Suppressor macrophage treated with lipopolysaccharide for 1 hour (primary cell): ENCODE measurements around the gene TES.

ENCODE experiments used
- DNase-seq, 3 donors: peaks; one replicate each; pipeline ENCODE4 v3.0.0-alpha.2; 2020 to 2022

The TES gene

DNA sequence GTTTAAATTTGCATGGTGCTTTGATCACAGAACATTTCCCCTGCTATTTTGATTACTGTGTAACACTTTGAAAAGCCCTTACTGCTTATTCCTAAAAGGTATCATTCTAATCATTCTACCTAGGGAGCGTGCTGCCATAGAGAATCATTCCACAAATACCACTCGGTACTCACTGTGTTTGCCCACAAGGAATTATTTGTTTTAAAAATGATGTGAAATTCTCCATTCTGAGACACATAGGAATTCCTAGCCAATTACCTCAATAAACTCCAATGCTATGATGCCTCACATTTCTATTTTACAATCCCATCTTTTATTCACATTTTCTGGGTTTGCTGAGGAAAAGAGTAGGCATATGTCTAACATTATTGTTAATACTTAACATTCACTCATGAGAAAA is 16.2 kb upstream of the TES start:
- DNase-seq = no peak

DNA sequence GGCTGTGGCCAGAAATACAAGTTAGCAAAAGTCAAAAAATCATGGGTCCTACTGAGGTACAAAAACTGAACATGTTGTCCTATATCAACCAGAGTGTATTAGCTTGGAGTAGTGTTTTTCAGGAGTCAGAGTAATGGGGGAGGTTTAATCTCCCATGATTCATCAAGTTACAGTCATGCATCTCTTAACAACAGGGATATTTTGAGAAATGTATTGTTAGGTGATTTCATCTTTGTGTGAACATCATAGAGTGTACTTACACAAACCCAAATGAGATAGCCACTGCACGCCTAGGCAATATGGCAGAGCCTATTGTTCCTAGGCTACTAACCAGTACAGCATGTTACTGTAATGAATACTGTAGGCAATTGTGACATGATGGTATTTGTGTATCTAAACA is 14.9 kb upstream of the TES start:
- DNase-seq = no peak

DNA sequence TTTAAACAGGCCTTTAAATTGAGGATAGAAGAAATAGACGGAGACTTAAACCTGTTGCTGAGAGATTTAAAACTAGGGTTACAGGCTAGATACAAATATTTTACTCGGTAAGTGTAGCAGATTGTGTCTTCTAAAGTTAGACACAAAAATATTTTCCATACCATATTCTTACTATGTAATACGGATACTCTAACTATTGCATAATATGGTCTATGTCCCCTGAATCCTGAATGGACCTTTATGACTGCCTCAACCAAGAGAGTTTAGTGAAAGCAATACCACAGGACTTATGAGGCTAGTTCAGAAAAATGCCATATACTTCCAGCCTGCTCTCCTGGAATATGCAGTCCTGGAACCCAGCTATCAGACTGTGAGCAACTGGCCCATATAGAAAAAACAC is 13.4 kb upstream of the TES start:
- DNase-seq = no peak

DNA sequence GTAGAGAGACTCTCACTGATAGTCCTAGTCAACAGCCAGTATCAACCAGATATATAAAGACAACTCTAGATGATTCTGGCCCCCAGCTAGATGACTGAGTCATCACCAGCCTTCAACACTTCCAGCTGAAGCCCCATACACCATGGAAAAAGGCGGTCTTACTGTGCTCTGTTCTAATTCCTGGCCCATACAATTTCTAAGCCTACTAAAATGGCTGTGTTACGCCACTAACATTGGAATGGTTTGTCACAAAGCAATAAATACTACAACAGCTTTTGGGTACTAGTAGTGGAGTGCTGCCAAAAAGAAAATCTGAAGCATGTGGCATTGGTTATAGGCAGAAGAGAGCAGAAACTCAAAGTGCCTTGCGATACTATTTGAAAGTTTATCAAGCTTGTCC is 13.0 kb upstream of the TES start:
- no peak for DNase-seq

DNA sequence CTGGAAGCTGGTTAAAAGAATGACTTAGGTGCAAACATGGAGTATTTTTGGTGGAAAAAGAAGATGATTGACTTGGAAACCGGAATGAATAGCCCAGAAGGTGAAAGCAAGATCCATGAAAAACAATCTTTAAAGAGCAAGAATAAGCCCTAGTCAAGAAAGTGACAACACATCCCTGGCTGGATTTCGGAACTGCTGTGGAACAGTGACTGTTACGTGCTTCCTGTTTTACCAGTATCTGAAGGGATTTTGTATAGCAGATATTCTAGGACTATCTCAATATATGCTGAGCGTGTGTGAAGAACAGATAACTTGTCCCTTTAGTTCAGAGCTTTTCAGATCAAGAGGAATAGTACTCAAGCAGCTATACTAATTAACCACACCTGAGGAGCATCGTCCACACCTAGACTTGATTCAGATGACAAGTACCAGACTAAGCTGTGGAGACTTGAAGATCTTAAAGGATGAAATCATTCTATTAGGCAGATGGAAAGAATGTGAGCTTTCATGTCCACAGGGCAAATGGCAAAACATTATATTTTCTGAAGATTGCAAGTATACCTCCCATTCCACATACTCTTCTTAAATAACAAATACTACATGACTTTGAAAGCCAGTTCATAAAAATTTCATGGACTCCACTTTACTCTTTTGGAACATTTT is 11.5 kb upstream of the TES start:
- no peak for DNase-seq

DNA sequence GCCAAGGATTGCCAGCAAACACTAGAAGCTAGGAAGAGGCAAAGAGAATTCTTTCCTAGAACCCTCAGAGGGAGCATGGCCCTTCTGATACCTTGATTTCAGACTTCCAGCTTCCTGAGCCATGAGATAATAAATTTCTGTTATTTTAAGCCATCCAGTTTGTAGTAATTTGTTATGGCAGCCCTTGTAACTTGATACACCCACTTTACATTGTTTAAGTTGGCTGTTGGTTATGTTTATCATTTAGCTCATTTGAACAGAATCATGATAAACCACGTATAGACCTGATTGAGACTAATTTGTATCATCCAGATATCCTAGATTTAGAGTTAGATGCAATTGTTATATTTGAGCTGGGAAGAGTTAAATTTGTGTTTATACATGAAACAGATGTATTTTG is 9.4 kb upstream of the TES start:
- no peak for DNase-seq

DNA sequence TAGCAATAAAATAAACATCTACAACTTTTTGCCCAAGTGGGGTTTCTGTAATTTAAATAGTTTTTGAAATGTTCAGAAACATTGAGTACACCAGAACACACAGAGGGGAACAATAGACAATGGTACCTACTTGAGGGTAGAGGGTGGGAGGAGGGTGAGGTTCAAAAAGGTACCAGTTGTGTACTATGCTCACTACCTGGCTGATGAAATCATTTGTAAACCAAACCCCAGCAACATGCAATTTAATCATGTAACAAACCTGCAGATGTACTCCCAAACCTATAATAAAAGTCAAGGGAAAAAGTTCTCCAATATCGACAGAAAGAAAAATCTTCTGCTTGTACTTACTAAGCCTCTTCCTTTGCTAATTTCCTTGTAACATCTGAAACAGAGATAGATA is 4.2 kb upstream of the TES start:
- no peak for DNase-seq

DNA sequence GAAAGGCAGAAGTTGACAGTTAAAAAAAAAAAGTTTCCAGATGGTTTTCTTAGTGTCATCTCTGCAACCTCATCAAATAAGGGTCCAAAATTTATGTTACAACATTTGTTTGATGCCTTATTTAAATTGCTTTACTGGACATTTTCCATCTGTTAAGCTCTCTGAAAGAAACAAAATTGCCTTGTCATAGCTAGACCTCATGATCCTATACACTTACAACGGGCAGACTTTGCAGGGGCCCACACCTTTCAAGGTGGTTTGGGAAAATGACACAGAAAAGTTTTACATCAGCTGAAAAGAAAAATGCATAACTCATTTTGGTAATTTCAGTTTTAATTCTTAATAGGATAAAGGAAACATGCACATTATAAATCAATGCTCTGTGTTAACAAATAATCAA is 1.4 kb upstream of the TES start:
- no peak for DNase-seq

DNA sequence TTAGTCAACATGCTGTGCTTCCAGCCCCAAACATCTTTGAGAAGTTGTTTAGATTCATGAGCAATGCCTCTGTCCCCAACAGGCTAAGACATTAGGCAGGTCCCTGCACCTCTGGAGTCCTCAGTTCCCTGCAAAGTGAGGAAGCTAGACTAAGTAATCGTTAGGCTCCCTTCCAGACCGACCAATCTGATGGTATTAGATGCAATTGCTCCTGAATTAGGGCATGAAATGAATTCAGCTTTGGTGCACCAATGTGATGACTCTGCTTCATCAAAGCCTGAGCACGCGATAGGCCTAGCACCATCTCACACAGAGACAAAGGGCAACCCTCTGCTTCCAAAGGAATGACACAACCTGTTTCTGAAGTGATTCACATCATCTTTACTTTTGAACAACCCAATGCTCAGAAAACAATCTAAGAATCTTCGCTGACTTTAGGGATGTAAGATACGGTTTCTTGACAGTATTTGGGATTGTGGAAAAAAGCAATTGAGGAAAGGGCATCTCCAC is 723 bp upstream of the TES start:
- no peak for DNase-seq

DNA sequence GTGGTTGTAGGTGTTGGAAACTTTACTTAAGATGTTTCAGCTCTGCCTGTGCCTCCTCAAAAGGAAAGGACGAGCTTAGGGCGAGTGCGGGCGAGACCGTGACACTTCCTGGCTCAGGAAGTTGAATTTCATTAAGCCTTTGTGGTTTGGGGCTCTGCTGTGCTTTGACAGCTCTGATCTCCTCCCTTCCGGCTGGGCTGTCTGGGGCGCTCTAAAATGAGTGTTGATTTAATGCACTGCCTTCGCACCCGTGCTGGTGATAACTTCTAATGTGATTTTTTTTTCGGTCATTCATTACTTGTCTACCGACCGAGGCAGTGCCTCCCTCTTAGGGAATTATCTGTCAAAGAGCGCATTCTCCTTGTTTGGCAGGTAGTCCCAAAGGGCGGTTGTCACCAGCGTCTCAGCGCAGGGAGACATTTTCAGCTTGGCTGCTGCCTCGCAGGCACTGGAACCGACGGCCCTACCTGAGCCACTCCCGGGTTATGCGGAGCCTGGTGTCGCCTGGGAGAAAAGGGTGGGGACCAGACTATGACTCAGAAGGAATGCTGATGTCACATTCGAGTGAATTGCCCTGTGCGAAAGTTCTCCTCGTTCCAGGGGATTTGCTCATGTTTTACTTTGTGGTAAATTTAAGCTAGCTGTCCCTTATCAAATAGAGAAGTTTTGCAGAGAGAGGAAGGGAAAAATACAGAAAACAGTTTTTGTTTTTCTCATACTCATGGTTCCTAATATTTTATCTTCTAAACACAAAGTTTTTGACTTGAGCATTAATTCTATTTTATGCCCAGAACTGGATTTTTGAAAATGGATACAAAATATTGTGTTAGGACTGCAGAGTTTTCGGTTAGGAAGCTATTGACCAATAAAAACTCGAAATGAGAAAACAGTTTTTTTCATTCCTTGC is 920 bp downstream of the TES start:
- DNase-seq = peak; percentile 86 to 92 (median 90)

DNA sequence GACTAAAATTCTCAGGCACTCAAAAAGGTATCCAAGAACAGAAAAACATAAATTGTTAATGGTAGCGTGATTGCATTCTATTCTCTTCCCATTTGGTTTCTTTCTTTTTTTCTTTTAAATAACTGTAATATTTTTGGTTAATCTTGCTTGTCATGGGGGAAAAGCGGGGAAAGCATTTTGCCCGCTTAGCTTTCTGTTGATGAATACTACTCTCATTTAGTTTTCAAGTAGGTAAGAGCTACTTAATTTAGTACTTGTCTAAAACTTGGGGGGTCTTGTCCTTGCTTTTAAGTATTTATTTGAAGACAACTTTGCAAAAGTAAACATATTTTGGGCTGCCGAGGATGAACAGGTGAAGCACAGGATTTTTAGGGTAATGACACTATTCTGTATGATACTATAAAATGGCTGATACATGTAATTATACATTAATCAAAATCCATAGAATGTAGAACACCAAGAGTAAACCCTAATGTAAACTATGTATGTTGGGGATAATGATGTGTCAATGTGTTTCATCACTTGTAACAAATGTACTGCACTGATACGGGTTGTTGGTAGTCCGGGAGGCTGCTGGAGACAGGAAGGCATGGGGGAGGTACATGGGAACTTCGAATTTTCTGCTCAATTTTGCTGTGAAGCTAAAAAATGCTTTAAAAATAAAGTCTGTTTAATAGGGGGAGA is 1.7 kb downstream of the TES start:
- DNase-seq = no peak

DNA sequence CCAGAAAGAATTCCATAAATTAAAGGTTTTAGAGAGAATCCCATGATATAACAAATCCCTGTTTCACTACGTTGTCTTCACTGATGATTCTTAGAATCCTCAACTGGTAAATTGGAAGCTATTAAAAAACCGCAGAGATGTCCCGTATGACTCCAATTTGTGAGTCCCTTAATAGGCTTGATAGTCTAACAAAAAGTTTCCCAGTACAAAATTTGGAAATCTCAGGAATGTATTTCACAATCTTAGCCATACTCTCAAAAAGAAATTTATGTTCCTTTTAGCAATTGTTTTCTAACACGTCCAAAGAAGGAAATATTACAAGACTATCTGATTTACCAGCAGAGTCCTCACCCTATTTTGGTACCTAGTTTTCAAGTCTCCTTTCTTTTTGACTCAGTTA is 2.5 kb downstream of the TES start:
- DNase-seq = peak in 2 of 3 donors; percentile 54 to 65

DNA sequence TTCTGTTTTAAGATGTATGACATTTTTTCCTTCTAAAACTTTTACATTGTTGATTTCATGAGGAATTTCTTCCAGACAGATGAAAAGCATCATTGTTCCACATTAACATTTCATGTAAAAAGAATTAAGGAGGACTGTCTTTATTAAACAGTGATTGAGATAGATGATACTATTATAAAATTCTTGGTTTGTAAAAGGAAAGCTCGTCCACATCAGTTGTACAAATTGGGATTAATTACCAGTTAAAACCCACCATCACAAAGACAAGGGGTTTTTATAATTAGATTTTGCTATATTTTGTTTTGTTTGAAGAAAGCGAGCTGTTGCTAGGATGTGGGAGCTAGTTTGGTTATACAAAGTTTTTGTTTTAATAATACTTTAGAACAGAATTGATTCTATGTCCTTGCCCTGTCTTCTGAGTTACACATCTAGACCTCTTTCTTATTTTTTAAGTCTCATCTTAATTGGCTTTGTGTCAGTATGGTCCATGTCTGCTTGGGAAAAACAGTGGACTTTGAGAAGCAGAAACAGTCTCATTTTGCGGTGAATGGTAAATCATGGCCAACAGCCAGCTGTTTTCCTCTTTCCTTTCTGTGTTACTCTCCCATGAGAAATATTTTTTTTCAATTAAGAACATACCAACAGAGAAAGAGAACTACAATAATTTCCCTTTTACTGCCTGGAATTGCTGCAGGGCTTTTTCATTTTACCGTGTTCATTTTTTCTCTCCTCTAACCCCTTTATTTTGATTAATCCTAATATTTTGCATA is 3.2 kb downstream of the TES start:
- DNase-seq = peak in 2 of 3 donors; percentile 53 to 58

DNA sequence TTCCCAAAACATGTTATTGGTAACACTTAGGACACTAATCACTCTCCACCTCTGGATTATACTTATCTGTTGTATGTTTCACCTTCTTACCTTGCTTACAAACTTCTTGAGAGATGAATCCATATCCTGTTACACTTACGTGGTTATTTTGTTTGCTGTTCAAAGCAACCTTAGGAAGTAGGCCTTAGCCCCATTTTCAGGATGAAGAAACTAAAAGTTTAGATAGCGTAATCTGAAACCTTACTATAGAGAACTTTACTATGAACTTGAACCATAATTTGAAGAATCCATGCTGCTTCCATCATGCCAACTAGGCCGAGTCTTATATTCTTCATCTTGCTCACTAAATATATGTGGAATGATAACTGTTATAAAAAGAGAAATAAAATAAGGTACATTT is 4.6 kb downstream of the TES start:
- no peak for DNase-seq

DNA sequence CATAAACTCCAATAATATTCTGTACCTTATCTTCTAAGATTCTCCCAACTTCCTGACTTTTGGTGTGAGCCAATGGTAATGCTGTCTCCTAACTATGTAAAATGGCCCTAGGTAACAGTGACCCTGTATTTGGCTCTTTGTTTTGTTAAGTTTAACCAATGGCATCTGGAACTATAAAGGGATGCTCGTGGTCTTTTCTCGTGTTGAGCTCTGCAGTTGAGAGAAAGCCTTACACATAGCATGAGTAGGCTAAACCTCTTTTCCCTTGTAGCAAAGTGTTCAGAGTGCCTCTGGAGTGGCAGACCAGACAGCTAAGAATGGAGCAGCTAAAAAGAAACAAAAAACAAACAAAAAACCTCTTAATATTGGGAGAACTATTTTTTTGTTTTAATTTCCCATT is 5.2 kb downstream of the TES start:
- DNase-seq = no peak

DNA sequence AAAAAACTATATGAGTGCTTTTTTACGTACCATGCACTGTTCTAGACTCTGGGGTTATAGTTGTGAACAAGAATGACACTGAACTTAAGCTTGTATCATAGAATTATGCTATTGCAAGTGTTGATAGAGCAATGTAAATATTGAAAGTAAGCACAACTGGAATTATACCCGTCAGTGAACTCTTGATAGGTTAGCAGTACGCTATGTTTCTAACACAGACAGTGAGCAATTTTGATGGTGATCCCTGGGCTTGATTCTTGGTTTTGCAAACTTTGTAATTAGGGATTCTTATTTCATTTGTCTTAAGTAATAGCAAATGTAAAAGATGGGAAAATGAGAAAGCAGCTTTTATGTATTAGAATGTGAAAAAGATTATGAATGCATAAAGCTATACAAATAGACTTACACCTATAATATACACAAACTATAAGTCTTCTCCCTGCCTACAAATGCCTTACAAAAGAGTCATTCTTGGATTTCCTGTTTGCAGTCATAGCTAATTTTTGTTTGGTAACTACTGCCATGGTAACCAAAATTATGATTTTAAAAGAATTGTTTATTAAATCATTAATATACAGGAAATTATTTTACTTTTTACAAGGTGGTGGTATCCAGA is 6.7 kb downstream of the TES start:
- no peak for DNase-seq

DNA sequence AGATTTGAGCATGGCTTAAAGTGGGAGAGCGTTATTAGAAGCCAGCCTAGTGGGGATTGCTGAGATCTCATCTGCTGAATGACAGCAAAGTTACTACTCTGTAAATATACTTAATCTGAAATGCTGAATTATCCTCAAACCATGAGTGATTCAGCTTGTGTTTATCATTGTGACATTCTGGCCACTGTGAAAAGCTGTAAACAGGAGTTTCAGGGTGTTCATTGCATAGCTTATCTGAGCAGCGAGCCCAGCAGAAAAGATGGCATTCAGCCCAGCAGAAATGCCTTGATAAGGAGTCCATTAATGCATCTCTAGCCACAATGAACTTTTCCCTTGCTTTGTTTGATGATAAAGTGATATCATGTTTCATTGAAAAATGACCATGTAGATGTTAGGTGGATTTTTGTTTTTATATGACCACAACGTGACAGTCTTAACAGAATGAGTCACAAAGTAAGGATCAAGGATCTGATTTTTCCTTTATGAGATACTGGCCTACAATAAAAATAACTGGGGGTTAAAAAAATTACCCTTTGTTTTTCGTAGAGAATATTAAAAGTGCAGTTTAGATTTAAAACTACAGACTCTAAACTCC is 7.8 kb downstream of the TES start:
- DNase-seq = no peak

DNA sequence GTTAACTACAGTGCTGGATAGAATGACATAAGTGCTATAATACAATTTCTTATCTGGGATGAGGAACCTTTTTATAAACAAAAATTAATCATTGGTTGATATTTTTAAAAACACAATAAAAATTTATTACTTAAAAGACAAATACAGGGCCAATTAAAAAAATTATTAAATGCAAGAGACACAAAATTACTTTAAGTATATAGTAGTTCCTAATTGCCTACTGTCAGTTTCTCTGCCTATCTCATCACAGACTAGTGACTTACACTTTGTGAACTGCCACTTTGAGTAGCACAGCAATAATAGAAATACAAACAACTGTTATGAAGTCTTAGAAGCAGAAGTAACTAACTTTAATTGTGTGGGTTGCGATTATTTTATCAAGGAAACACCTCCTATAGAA is 8.4 kb downstream of the TES start:
- no peak for DNase-seq

DNA sequence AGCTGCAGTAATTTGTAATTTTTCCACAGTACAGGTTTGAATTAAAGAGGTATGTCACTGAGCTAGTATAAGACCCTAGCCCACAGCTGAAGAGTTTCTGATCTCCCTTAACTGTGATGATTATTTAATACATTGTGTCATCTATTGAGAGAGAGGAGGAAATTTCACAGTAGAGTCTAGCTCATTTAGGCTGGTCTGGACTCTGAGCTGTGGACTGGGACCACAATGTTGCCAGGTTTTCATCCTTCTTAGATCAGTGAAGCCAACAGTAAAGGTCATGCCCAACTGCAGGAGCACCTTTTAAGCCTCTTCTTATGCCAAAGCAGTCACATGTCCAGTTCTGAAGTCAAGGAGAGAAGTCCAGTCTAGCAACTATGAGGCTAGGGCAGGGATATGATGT is 8.9 kb downstream of the TES start:
- DNase-seq = no peak

DNA sequence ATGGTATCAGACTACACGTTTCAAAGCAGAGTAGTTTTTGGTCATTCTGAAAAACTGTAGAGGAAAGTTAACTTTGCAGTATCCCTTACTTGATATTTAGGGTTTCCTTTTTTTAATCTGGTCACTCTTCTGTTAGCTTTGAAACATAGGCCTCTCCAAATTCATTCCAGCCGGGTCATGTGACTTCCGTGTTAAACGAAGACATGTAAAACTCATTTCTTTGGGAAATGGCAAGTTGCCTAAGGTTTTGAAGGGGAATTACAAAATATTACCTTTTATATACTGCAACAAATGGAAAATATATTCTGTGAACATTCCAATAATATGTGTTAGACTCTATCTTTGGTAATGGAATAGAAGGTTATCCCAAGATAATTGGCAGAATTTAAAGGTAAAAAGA is 9.5 kb downstream of the TES start:
- no peak for DNase-seq

DNA sequence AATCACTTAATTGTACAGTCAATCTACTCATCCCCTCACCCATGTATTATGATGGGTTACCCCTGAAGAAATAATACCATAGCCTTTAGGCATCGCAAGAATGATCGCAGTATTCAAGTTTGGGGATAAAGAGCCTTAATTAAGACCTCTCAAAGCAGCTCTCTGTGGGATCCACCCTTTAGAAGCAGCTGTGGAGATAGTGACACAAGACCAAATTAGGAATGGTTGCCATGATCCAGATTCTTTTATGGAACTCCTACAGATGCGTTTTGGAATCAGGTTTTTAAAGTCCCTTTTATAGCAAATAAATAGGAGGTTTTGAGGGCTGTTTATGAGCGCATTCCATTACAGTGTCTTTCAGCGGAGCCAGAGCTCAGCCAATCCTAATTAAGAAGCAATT is 12.2 kb downstream of the TES start:
- DNase-seq = no peak

DNA sequence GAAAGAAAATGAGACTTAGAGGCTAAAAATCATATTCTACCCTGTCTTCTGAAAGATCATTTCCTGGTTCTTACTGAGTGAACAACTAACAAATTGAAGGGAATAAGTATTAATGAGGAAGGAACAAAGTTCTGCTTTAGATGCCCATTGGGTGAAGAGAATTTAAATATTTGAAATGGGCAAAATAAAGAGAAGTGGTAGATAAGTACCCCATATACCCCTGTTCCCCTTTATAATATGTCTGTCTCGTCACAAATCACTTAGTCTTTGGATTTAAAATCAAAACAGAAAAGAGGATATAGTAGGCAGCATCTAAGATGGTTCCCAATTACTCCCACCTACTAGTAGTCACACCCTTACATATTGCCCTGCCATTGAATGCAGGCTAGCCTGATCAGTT is 13.2 kb downstream of the TES start:
- no peak for DNase-seq
